C4-2B (cell line): Measurements from ENCODE around the gene WDR59.

ENCODE experiments used
- H3K27ac ChIP-seq: fragments of 450-650 bp; 2 replicates; pipeline ENCODE4 v1.5.1; 2017
- ZFX ChIP-seq: fragments of 450-650 bp; IDR thresholded peaks from 2 replicates; pipeline ENCODE4 v1.6.1; 2017
- TF ChIP-seq, protein P1 (sequence below): fragments of 450-650 bp; conservative IDR thresholded peaks from 2 replicates; pipeline ENCODE4 v1.5.1; 2017; ENCODE audit warnings: mild to moderate bottlenecking

WDR59 gene

DNA sequence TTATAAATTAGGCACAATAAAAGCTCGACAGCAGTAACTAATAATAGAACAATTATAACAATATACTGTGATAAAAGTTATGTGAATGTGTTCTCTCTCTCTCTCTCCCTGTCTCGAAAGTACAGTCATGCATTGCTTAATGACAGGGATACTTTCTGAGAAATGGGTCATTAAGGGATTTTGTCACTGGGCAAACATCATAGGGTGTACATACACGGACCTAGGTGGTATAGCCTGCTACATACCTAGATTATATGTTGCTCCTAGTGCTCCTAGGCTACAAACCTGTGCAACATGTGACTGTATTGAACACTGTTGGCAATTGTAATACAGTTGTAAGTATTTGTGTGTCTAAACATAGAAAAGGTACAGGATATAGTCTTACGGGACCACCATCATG is 20.8 kb upstream of the WDR59 start:
- TF ChIP-seq ZFX = no peak
- TF ChIP-seq, protein P1, sequence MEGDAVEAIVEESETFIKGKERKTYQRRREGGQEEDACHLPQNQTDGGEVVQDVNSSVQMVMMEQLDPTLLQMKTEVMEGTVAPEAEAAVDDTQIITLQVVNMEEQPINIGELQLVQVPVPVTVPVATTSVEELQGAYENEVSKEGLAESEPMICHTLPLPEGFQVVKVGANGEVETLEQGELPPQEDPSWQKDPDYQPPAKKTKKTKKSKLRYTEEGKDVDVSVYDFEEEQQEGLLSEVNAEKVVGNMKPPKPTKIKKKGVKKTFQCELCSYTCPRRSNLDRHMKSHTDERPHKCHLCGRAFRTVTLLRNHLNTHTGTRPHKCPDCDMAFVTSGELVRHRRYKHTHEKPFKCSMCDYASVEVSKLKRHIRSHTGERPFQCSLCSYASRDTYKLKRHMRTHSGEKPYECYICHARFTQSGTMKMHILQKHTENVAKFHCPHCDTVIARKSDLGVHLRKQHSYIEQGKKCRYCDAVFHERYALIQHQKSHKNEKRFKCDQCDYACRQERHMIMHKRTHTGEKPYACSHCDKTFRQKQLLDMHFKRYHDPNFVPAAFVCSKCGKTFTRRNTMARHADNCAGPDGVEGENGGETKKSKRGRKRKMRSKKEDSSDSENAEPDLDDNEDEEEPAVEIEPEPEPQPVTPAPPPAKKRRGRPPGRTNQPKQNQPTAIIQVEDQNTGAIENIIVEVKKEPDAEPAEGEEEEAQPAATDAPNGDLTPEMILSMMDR = no peak
- no peak overlapping the region for H3K27ac ChIP-seq

DNA sequence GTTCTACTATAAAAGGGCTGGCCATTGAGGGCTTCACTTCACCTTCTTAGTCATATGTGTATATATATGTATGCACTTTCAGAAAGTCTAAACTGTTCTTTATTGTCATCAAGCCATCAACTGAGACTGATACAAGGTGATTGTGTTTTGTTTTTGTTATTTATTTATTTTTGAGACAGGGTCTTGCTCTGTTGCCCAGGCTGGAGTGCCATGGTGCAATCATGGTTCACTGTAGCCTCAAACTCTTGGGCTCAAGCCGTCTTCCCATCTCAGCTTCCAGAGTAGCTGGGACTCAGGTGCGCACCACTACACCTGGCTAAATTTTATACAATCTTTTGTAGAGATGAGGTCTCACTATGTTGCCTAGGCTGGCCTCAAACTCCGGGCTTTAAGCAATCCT is 19.5 kb upstream of the WDR59 start:
- TF ChIP-seq, protein P1 = no peak
- no peak for TF ChIP-seq ZFX
- H3K27ac ChIP-seq = no peak overlapping the region

DNA sequence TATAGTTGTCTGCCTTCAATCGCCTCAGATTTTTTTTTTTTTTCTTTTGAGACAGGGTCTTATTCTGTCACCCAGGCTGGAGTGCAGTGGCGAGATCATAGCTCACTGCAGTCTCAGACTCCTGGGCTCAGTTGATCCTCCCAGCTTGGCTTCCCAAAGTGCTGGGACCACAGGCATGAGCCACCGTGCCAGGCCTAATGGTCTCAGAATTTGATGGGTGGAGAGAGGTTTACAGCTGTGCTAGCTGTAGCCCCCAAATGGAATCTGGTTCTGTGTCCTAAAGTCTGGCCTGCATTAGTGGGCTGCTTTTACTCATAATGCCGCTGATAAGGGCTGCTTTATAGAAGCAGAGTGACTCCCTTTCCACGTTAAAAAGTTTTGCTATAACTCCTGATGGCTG is 19.0 kb upstream of the WDR59 start:
- TF ChIP-seq, protein P1 = no peak
- TF ChIP-seq ZFX = no peak
- H3K27ac ChIP-seq = no peak overlapping the region

DNA sequence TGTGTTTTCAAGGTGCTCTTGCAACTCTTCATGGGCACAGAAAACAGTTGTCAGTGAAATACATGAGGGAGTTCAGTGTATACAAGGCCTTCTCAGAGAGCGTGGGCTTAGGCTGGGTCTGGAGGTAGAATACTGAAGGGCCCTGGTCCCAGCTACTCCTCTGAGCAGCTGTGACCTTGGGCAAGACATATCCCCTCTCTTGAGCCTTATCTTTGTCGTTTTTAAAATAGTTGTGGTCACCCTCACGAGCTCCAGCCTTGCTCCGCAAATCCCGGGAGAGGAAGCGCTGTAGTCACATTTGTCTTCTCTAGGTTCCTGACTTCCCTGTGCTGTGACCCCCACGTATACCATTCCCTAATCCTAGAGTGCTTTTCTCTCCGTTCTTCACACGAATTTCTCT is 17.6 kb upstream of the WDR59 start:
- TF ChIP-seq ZFX = no peak
- TF ChIP-seq, protein P1 = no peak
- H3K27ac ChIP-seq = no peak overlapping the region

DNA sequence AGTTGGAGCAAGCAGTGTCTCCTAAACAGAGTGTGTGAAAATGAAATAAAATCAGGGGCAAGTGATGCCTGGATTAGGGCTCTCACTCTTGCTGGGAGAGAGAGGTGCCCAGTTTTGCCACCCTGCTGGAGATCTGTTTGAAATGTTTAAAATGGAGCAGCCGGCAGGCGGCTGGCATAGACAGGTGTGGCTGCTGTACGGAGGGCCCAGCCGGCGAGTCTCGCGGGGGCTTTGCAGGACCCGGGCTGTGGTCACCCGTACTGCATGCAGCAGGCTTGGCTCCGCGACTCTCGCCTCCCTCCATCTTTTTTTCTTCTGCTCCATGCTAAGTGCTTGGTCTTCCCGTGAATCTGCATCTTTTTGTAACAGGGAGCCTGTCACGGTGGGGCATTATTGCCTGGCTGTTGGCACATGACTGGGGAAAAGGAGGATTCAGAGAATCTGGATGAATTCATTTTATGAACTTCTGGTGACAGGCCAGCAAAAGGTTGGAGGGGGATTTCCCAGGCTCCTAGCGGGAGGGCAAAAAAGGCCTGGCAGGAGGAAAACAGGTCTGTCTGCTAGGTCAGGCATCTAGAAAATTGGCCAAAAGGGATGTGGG is 15.7 kb upstream of the WDR59 start:
- TF ChIP-seq ZFX = no peak
- TF ChIP-seq, protein P1 = no peak
- H3K27ac ChIP-seq = no peak overlapping the region

DNA sequence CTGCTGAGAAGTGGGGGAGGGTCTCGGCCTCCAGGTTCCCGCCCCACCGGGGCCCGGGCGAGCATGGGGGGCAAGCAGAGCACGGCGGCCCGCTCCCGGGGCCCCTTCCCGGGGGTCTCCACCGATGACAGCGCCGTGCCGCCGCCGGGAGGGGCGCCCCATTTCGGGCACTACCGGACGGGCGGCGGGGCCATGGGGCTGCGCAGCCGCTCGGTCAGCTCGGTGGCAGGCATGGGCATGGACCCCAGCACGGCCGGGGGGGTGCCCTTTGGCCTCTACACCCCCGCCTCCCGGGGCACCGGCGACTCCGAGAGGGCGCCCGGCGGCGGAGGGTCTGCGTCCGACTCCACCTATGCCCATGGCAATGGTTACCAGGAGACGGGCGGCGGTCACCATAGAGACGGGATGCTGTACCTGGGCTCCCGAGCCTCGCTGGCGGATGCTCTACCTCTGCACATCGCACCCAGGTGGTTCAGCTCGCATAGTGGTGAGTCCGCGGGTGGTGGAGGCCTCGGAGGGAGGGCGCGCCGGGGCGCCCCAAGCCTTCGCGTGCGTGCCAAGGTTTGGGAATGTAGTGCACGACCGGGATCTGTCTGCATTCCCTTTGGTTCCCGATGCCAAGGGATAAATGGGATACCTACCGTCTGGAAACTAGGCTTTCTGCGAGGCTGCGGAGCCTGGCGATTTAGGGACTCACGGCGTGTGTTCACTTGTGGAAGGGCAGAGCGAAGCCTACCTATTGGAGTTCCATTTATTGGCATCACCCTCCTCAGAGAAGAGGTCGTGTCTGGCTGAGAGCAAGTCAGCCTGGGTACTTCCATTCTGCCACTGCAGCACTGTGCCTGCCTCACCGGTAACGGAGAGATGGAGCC is 14.9 kb upstream of the WDR59 start:
- no peak for TF ChIP-seq ZFX
- TF ChIP-seq, protein P1 = no peak
- H3K27ac ChIP-seq = peak overlapping the region; percentile 80

DNA sequence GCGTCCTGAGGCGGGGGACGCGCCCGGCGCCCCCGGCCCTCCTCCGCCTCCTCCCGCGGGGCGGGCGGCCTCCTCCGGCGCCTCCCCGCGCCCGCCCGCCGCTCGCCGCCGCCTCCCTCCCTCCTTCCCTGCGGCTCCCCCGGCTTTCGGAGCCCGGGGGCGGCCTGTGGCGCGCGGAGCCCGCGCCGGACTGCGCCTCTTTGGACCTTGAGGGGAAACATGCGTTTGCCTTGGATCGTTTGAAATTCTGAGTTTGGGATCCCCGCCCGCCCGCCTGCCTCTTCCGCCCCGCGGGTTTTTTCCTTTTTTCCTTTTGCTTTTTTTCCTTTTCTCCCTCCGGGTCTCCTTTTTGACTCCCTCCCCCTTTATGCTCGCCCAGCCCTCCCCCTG is 14.3 kb upstream of the WDR59 start:
- TF ChIP-seq ZFX = peak; percentile 54; the same call in 1 of the 2 replicates
- TF ChIP-seq, protein P1 = no peak
- peak overlapping the region; percentile 80 for H3K27ac ChIP-seq
